Stimulated activated CD4-positive, alpha-beta T cell treated with anti-CD3 and anti-CD28 coated beads, Interleukin-15, amount 100 ng/mL, for 1 hour (primary cell): ENCODE measurements around the gene THSD8.
"Not testable (repeated sequence)": the region's sequence is repeated elsewhere in the genome, so short reads cannot be mapped to it uniquely, and the experiment has no call there.

ENCODE experiments used
- DNase-seq, 2 donors: peaks; one replicate each; pipeline ENCODE4 v3.0.0-alpha.2; 2020; ENCODE audit warnings: low read depth in 1 of 2, low spot score in 1 of 2

Gene THSD8

DNA sequence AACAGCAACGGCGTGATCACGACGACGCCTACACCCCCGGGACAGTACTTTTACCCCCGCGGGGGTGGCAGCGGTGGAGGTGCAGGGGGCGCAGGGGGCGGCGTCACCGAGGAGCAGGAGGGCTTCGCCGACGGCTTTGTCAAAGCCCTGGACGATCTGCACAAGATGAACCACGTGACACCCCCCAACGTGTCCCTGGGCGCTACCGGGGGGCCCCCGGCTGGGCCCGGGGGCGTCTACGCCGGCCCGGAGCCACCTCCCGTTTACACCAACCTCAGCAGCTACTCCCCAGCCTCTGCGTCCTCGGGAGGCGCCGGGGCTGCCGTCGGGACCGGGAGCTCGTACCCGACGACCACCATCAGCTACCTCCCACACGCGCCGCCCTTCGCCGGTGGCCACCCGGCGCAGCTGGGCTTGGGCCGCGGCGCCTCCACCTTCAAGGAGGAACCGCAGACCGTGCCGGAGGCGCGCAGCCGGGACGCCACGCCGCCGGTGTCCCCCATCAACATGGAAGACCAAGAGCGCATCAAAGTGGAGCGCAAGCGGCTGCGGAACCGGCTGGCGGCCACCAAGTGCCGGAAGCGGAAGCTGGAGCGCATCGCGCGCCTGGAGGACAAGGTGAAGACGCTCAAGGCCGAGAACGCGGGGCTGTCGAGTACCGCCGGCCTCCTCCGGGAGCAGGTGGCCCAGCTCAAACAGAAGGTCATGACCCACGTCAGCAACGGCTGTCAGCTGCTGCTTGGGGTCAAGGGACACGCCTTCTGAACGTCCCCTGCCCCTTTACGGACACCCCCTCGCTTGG lies 9.6 kb upstream of the THSD8 start:
- DNase-seq = peak in 1 of 2 donors; percentile 59

DNA sequence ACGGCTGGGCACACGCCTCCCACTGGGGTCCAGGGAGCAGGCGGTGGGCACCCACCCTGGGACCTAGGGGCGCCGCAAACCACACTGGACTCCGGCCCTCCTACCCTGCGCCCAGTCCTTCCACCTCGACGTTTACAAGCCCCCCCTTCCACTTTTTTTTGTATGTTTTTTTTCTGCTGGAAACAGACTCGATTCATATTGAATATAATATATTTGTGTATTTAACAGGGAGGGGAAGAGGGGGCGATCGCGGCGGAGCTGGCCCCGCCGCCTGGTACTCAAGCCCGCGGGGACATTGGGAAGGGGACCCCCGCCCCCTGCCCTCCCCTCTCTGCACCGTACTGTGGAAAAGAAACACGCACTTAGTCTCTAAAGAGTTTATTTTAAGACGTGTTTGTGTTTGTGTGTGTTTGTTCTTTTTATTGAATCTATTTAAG lies 9.0 kb upstream of the THSD8 start:
- no peak for DNase-seq

DNA sequence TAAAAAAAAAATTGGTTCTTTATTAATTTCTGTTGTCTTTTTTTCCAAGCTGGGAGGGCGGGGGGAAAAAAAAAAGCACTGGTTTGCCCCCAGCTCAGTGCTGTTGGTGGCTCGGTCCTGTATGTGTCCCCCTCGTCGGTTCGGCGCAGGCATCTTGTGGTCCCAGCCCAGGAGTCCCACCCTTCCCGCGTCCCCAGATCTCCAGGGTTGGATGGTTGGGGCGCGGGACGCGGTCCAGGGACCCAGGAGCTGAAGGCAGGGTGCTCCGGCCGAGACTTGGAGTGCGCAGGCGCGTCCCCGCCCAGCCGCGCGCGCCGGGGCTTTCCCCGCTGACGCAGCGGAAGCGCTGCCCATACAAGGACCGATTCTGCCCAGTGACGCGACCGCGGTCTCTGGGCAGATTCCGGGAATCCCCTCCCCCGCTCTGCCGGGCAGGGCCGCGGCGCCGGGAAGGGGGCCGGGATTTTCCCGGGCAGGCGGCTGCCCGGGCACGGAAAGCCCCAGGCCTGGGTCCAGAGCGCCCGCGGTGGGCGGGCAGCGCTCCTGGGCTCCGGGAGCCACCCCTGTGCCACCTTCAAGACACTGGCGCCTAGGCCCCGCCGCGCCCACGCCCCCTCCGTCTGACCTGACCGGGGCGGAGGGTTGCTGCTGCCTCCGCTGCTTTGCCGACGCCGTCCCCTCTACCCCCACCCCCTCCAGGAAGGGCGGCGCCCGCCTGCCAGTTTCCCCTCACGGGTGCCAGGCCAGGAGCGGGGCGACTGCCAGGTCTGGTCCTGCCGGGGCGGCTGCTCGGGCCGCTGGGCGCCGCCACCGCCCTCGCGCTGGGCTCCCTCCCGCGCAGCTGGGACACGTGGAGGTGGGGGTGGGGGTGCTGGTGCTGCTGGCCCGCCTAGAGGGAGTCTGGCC lies 8.3 kb upstream of the THSD8 start:
- DNase-seq = peak; percentile 90 to 94

DNA sequence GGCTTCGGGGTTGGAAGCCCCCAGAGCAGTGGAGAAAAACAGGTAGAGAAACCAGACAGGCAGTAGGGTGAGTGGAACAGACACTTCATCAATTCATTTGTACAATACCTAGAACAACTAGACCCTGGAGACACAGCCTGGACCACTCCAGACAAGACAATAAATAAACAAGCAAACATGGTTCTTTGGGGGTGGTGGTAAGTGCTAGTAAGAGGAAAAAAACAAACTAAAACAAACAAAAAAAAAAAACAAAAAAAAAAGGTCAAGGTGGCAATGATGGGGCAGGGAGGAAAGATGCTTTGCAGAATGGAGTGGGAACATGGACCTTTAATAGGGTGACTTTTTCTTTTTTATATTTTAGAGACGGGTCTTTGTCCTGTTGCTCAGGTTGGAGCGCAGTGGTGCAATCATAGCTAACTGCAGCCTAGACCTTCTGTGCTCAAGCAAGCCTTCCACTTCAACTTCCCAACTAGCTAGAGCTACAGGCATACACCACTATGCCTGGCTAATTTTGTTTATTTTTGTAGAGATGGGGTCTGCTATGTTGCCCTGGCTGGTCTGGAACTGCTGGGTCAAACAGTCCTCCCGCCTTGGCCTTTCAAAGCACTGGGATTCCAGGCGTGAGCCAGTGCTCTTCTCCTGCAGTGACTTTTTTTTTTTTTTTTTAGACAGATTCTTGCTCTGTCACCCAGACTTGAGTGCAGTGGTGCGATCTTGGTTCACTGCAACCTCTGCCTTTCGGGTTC lies 7.5 kb upstream of the THSD8 start:
- DNase-seq = no peak

DNA sequence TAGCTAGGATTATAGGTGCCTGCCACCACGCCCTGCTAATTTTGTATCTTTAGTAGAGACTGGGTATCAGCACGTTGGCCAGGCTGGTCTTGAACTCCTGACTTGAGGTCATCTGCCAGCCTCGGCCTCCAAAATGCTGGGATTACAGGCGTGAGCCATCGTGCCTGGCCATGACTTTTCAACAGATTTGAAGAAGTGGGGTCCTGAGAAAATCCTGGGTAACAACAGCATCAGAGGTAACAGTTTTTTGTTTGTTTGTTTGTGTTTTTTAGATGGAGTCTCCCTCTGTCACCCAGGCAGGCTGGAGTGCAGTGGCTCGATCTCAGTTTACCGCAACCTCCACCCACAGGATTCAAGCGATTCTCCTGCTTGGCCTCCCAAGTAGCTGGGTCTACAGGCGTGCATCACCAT lies 6.9 kb upstream of the THSD8 start:
- no peak for DNase-seq

DNA sequence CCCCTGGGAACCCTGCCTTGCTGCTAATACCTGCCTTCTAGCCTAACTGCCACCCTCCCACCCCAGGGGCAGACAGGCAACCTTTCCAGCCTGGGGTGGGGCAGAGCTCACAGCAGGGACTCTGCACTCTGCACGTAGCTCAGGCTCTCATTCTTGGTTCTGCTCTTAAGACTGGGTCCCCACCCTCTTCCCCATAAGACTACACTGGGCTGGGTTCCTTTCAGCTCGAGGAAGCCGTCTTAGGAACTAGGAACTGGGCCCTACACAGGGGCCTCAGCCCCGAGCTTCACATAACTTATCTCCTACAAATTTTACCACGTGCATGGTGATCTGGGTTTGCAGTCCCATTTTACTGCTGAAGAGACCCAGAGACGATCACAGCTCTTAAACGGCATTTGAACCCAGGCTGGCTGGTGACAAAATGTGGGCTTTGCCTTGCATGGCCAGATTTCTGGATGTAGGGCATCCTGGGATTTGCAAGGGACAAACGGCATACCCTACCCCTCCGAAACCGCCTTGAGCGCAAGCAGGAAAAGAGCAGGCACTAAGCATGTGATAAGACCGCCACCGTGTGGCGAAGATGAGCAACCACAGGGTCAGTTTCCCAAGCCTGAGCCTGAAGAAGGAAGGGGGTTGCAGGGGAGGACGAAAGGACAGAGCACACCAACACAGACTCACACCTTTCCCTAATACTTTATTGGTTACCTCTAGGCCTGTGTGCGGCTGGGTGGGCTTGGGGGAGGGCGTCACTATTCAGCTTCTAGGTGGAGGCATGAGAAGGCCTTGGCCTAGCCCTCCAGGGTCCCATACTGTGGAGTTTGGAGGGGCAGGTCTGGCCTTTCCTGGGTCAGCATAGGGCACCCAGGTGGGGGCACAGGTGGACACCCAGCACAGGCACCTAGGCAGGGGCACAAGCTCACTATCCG lies 5.5 kb upstream of the THSD8 start:
- no peak for DNase-seq

DNA sequence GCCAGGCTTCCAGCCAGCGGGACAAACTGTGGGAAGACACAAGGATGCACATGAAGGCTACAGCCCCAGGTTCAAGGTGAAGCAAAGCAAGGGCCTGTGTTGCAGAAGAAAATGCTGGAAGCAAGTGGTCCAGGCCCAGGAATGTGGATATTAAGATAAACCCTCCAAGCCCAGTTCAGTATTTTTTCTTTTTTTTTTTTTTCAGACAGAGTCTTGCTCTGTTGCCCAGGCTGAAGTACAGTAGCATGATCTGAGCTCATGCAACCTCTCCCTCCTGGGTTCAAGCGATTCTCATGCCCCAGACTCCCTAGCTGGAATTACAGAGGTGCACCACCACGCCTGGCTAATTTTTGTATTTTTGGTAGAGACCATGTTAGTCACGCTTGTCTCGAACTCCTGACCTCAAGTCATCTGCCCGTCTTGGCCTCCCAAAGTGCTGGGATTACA lies 4.7 kb upstream of the THSD8 start:
- DNase-seq = no peak

DNA sequence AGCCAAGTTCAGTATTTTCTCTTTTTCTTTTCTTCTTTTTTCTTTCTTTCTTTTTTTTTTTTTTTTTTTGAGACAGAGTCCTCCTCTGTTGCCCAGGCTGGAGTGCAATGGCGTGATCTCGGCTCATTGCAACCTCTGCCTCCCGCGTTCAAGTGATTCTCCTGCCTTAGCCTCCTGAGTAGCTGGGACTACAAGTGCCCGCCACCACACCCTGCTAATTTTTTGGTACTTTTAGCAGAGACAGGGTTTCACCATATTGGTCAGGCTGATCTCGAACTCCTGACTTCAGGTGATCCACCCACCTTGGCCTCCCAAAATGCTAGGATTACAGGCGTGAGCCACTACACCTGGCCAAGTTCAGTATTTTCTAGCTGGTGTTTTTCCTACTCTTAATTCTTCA lies 4.3 kb upstream of the THSD8 start:
- DNase-seq = not testable (repeated sequence)

DNA sequence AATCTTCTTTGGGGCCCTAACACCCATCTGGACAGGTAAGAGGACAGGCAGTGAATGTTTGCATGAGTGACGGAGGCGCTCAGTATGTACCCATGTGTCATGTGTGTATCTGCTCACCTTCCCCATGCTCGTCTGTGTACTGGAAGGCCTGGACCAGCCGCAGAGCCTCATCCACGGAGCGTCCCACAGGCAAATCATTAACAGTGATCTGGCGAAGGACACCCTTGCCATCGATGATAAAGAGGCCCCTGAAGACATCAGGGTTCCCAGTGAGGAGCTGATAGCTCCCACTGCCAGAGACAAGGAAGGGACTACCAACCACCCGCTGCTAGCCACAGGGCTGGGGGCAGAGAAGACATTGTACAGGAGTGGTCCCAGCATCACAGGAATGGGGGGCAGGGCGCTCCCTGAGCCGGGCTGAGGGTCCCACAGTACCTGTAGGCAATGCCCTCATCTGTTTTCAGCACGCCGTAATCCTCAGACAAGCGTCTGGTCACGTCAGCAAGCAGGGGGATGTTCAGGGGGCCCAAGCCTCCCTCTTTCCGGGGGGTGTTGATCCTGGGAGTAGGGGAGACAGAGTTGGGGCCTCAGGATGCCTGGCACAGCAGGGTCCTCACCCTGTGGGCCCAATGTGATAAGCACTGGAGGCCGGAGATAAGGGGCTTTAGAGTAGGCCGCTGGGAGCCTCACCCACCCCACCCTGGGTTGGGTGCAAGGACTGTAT lies 2.0 kb upstream of the THSD8 start:
- no peak for DNase-seq

DNA sequence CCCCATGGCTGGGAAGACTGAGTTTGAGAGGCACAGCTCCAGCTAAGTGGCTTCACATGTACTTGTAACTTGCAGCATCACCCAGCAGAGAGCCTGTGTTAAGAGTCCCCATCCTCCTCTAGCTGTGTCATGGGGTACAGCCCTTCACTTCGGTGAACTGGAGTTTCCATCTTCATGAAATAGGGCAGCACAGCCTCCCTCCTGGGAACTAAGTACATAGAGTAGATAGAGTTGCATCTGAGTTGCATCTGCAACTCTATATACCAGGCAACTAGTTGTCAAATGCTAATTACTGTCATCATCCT lies 1.5 kb upstream of the THSD8 start:
- no peak for DNase-seq

DNA sequence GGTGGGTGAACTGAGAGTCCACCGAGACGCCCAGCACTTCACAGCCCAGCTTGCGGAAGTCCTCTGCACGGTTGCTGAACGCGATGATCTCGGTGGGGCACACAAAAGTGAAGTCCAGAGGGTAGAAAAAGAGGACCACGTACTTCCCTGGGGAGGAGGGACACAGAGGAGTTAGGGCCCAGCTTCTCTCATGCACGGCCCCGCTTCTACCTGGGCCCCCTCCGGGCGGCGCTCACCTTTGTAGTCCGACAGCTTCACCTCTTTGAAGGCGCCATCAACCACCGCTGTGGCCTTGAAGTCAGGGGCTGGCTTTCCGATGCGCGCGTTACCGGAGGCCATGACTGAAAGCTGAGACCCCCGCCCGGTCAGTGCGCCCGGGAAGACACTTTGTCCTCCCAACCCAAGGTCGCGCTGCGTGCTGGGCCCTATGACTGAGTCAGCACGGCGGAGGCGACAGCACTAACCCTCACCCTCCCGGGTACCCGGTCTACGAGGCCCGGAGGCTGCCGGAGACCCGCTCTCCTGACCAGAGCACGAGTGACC lies 875 bp upstream of the THSD8 start:
- DNase-seq = no peak

DNA sequence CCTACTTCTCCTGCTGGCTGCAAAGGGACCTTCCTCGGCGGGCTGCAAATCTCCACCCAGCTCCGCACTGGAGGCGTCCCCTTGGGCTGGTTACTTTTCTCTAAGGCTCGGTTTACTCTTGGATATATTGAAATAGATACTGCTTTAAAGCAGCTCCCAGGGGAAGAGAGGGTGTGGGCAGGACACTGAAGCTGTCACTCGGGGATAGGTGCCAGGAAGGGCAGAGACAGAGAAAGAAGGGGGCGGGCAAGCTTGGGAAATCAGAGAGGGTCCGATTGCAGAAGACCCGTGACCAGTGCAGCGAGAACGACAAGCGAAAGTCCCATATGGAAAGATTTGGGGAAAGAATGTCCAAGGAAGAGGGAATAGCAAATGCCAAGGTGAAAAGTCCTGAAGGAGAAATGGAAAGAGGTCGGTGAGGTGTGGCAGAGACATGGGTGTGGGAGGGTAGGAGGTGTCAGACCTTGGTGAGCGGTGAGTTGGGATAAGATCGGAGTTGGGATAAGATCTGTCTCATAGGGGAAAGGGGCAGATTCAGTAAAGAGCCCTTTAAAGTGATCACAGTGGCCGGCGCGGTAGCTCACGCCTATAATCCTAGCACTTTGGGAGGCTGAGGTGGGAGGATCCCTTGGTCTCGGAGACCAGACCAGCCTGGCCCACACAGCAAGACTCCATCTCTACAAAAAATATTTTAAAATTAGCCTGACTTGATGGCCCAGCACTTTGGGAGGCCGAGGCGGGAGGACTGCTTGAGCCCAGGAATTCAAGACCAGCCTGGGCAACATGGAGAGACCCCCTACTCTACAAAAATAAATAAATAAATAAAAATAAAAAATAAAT lies 618 bp downstream of the THSD8 start:
- DNase-seq = no peak

DNA sequence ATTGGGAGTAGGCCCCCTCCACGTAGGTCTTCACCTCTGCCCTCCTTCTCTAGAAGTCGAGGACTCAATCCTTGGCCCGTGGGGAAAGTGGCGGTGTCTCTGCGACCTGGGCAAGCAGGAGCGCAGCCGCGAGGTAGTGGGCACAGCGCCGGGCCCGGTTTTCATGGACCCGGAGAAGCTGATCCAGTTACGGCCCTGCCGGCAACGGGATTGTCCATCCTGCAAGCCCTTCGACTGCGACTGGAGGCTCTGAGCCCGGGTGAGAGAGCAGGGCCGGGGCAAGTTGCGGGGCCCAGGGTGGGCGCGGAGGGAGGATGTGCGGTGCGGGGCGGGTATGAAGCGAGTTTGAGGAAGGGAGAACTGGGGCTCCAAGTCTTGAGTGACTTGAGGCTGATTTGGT lies 2.2 kb downstream of the THSD8 start:
- DNase-seq = no peak

DNA sequence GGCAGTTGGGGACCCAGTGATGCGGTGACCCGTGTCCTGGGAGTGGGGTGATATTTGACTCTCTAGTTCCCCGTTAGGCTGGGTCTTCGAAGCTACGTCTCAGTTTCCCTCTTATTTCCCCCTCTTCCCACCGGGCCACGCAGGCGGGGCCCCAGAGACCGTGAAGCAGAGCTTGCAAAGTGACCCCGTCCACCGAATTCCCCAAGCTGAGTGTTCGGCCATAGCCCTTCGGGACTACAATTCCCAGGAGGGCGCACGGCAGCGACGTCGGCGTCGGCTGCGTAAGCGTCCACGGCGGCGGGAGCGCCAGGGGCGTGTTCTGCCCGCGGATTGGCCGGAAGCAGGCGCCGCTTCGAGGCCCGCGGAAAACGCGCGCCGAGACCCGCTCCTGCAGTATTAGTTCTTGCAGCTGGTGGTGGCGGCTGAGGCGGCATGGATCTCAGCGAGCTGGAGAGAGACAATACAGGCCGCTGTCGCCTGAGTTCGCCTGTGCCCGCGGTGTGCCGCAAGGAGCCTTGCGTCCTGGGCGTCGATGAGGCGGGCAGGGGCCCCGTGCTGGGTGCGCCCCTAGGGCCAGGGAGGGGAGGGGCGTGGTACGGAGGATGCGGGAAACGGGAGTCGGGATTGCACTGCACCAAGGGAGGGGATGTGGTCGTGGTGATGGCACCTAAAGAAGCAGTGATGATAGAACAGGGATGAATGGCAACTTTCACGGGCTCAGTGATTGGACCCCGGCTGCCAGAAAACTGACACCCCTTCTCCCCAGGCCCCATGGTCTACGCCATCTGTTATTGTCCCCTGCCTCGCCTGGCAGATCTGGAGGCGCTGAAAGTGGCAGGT lies 4.6 kb downstream of the THSD8 start, which contains the start of gene RNASEH2A:
Gene RNASEH2A (plus strand): TSS at position 343 of the 840 bp plus-strand sequence. CDS start 90 bp downstream, at position 433.
- DNase-seq = peak; percentile 75 to 84

DNA sequence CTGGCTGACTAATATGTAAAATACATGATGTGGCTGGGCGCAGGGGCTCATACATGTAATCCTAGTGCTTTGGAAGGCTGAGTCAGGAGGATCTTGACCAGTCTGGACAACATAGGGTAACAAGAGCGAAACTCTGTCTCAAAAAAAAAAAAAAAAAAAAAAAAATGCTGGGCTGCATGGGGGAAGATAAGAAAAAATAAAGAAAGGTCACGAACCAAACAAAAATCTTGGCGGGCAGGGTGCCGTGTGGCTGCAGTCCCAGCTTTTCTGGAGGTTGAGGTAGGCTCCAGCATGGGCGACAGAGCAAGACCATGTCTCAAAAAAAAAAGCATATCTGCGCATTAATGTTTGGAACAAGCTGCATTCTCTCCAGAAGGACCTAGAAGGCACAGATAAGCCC lies 13.2 kb downstream of the THSD8 start:
- DNase-seq = no peak

DNA sequence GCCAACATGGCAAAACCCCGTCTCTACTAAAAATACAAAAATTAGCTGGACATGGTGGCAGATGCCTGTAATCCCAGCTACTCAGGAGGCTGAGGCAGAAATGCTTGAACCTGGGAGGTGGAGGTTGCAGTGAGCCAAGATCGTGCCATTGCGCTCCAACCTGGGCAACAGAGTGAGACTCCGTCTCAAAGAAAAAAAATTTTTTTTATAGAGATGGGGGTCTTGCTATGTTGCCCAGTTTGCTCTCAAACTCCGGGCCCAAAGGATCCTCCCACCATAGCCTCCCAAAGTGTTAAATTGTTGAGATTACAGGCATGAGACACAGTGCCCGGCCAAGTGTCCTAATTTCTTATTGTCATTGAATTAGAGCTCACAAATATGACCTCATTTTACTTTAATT lies 15.3 kb downstream of the THSD8 start:
- not testable (repeated sequence) for DNase-seq

DNA sequence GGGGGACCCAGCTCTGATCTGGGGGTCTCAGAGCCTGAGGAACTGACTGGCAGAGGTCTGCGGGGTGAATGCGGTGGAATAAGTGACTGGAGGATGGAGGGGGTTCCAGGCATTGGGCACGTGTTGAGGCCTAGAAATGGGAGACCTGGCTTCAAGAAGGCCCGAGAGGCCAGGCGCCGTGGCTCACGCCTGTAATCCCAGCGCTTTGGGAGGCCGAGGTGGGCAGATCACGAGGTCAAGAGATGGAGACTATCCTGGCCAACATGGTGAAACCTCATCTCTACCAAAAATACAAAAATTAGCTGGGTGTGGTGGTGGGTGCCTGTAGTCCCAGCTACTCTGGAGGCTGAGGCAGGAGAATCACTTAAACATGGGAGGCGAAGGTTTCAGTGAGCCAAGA lies 15.9 kb downstream of the THSD8 start:
- DNase-seq = not testable (repeated sequence)

DNA sequence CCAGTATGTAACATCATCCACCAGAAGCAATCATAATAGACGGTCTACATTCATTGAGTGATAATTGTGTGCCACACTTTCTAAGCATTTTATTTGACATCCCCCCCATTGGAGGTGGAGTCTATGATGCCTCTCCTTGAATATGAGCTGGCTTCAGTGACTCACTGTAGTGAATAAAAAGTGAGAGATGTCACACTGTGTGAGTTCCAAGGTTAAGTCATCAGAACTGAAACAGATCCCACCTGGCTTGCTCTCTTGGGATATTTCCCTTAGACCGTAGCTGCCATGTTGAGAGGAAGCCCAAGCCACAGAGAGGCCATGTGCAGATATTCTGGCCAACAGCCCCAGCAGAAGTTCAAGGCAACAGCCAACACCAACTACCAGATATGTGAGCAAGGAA lies 19.9 kb downstream of the THSD8 start:
- DNase-seq = no peak
